Right ventricle myocardium superior (tissue), 1 donor: Measurements from ENCODE around the gene DNER. TPM values are rescaled to one million over a fixed set of nuclear protein-coding genes. Genes with fewer than 3 reads are reported as not detected.
"Not testable (repeated sequence)": the region's sequence is repeated elsewhere in the genome, so short reads cannot be mapped to it uniquely, and the experiment has no call there.

Experiments
- ATAC-seq: fragments of 200-7000 bp; cut with Tn5 transposase; one replicate; pipeline ENCODE4 v1.9.1; 2020; ENCODE audit warnings: mild to moderate bottlenecking; ENCODE audit not compliant: poor library complexity
- DNase-seq: peaks from one replicate; pipeline ENCODE4 v3.0.0-alpha.2; 2020
- intact Hi-C: fragments of 100-400 bp; cut with DNase I; formaldehyde crosslinking; loops from one replicate; pipeline ENCODE4 v1.11.2; 2022
- long read RNA-seq: library from polyadenylated mRNA; unstranded; transcript quantifications from one replicate; pipeline ENCODE4 v2.0.0, GENCODE V29; 2021
- total RNA-seq: library from RNA; stranded (reverse); fragmentation: NEBNext Ultra II Directional; extraction: Animal tissue kit (Norgen Biotek cat#: 25700); gene quantifications from one replicate; pipeline ENCODE4 v1.2.1, GENCODE V29; 2021
- donor health status: DM: no; HTN: yes; CAD: no; lungs with severe emphysema.

The DNER gene, protein sequence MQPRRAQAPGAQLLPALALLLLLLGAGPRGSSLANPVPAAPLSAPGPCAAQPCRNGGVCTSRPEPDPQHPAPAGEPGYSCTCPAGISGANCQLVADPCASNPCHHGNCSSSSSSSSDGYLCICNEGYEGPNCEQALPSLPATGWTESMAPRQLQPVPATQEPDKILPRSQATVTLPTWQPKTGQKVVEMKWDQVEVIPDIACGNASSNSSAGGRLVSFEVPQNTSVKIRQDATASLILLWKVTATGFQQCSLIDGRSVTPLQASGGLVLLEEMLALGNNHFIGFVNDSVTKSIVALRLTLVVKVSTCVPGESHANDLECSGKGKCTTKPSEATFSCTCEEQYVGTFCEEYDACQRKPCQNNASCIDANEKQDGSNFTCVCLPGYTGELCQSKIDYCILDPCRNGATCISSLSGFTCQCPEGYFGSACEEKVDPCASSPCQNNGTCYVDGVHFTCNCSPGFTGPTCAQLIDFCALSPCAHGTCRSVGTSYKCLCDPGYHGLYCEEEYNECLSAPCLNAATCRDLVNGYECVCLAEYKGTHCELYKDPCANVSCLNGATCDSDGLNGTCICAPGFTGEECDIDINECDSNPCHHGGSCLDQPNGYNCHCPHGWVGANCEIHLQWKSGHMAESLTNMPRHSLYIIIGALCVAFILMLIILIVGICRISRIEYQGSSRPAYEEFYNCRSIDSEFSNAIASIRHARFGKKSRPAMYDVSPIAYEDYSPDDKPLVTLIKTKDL
- 2.3 TPM for total RNA-seq
- long read RNA-seq, transcript DNER-201 (13 exons, 3,260 nt) = major isoform, 9 of 11 reads
- long read RNA-seq, partial matches to known transcripts = 1 of 11 reads
- long read RNA-seq, other reads (novel, unspliced or antisense) = 1 of 11 reads

DNA sequence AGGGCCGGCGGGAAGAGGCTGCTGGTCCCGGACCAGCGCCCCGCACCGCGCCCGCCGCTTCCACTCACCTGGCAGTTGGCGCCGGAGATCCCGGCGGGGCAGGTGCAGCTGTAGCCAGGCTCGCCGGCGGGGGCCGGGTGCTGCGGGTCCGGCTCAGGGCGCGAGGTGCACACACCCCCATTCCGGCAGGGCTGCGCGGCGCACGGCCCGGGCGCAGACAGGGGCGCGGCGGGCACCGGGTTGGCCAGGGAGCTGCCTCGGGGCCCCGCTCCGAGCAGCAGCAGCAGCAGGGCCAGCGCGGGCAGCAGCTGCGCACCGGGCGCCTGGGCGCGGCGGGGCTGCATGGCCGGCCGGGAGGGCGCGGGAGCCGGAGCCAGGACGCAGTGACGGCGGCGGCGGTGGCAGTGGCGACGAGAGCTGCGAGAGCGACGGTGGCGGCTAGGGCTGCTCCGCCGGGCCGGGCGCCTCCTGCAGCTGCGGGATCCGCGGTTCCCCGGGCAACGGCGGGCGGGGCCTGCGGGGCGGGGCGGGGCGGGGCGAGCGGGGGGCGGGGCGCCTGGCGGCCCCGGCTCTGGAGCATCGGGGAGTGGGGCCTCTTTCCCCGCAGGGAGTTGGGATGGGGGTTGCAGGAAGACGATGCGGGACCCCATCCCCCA lies at the start of gene DNER:
TSS of gene DNER (minus strand) at position 476 of the 656 bp plus-strand sequence. CDS start at position 344, 132 bp downstream.
- intact Hi-C loops = no loop called here
- peak; percentile 79 for ATAC-seq
- DNase-seq = no peak

DNA sequence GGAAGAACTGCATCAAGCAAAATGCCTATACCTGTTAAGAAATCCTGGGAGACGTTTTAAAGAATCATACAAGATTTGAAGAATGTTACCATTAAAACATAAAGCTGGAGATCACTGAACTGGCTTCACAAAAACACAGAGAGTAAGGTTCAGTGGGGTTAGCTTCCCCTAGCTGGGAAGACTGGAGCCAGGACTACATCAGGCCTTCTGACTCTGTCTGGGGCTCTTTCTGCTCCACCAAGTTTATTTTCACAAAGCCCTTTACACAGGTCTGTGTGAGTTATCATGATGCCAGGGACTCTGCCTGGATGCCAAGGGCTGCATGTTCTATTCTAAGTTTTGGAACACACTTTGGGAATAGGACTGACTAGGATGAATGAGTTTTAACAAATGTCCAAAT lies 47.3 kb upstream of the DNER start:
- ATAC-seq = no peak
- no peak for DNase-seq
- intact Hi-C loops = no loop called here

DNA sequence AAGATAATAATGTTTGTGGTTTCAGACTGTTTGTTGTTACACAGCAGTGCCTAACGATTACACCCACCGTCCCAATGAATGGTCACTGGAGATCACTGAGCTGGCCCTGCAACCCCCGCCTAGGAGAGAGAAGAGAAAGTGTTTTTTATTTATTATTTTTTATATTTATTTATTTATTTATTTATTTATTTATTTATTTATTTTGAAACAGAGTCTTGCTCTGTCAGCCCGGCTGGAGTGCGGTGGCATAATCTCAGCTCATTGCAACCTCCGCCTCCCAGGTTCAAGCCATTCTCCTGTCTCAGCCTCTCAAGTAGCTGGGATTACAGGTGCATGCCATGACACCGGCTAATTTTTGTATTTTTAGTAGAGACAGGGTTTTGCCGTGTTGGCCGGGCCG lies 43.1 kb upstream of the DNER start:
- intact Hi-C loops, DNase-seq, ATAC-seq: not testable (repeated sequence)

DNA sequence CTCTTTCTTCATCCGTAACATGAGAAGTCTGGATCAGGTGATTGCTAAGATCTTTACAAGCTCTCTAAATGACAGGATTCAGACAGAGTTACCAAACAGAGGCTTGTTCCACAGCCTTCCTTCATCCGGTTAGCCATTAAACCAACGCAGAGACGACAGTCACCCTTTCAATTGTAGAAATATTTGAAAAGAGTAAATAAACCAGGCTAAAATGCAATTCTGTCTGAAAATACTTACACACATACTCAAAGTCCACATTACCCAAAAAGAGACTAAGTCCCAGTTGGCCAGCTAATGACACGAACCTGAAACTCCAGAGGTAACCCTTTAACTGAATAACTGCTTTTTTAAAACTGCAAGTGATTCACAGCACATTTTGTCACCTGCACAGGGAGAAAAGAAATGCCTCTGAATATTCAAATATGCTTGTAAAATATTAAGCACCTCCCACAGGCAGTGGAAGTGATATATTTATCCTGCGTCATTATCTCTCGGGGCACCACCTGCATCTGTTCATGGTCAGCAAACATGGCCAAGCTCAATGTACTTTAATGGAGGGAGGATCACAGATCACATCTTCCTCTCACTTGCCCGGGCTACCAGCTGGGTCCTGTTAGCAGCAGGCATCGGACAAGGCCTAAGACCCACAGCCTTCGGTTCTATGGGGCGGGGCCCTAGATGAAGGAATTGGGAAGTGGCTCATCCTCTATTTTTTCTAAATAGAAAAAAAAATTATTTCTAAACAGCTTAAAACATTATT lies 38.8 kb upstream of the DNER start:
- ATAC-seq = no peak
- DNase-seq = no peak
- intact Hi-C loops = no loop called here

DNA sequence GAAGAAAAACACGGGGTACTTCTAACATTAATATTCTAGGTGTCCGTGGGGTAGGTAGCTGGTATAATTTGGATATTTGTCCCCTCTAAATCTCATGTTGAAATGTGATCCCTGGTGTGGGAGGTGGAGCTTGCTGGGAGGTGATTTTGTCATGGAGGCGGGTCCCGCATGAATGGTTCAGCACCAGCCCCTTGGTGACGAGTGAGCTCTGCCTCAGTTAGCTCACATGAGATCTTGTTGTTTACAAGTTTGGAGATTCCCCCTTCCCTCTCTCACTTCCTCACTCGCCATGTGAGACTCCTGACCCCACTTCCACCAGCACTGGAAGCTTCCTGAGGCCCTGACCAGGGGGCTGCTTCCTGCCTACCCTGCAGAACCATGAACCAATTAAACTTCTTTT lies 35.4 kb upstream of the DNER start:
- DNase-seq (no peak), ATAC-seq (no peak)
- intact Hi-C loops = no loop called here

DNA sequence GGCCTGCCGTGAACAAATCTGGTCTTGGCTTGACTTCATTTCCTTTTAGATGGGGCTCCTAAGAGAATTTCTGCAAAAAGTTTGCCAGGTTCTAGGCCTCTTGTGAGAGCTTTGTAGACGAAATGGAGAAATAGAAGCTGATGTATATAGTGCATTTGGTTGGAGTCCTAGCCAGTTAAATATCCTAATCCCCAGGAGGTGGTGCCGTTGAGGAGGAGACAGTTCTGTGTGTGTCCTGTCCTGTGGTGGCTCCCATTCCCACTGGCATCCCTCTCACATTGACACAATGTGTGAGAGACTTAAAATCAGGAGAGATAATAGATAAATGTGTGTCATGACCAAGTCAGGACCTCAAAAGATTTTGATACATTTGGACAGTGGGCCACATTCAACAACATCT lies 34.6 kb upstream of the DNER start:
- ATAC-seq (no peak), DNase-seq (no peak)
- intact Hi-C loops = no loop called here

DNA sequence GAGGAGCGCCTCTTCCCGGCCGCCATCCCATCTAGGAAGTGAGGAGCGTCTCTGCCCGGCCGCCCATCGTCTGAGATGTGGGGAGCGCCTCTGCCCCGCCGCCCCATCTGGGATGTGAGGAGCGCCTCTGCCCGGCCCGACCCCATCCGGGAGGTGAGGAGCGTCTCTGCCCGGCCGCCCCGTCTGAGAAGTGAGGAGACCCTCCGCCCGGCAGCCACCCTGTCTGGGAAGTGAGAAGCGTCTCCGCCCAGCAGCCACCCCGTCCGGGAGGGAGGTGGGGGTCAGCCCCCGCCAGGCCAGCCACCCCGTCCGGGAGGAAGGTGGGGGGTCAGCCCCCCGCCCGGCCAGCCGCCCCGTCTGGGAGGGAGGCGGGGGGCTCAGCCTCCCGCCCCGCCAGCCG lies 28.3 kb upstream of the DNER start:
- intact Hi-C loops, DNase-seq, ATAC-seq: not testable (repeated sequence)

DNA sequence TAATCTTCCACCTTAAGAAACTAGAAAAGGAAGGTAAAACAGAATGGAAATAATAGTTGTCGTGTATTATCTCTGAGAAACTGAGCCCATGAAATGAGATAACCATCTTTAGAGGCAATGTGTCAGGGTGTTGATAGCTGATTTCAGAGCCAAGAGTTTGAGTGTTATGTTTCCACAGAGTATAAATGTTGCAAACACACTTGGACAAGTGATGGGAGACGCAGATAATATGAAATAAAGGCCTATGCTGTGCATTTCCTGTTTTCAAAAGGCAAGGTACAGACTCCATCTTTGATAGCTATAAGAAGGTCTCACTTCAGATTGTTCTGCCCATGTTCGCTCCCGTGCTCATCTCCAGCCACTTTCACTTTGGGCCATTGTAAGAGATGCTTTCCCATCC lies 25.9 kb upstream of the DNER start:
- DNase-seq = no peak
- no peak for ATAC-seq
- intact Hi-C loops = no loop called here

DNA sequence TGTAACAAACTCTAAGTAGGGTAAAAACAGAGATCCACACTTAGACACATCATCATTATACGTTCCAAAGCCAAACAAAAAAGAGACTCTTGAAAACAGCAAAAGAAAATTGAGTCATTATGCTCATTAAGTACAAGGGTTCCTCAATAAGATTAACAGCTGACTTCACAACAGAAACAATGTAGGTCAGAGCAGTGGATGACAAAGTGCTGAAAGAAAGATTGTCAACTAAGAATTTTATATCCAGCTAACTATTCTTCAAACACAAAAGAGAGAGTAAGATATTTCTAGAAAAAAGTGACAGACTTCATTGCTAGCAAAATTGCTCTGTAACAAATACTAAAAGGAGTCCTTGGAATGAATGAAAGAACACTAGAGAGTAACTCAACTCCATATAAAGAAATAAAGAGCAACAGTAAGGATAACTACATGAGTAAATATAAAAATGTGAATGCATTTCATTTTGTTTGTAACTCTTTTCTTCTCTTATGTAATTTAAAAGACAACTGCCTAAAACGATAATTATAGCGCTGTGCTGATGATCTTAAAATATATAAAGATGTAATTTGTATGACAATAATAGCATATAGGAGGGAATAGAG lies 23.8 kb upstream of the DNER start:
- intact Hi-C loops = no loop called here
- DNase-seq (no peak), ATAC-seq (no peak)

DNA sequence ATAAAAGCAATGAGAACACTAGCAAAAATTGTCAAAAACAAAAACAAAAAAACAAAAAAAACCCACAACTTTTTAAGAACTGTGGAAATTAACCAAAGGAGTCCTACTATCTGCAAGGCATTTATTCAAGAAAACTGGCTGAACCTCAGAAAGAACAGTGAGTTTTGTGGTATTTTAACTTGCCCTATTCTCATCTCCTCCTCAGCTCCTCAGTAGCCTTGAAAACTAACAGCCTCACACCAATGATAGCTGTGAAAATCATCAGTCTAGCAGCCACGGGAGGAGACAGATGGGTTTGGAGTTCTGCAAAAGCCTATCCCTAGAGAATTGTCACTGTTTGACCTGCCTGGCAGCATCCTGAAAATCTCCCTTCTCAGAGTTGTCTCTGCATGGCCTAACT lies 20.1 kb upstream of the DNER start:
- no peak for DNase-seq
- intact Hi-C loops = no loop called here
- no peak for ATAC-seq

DNA sequence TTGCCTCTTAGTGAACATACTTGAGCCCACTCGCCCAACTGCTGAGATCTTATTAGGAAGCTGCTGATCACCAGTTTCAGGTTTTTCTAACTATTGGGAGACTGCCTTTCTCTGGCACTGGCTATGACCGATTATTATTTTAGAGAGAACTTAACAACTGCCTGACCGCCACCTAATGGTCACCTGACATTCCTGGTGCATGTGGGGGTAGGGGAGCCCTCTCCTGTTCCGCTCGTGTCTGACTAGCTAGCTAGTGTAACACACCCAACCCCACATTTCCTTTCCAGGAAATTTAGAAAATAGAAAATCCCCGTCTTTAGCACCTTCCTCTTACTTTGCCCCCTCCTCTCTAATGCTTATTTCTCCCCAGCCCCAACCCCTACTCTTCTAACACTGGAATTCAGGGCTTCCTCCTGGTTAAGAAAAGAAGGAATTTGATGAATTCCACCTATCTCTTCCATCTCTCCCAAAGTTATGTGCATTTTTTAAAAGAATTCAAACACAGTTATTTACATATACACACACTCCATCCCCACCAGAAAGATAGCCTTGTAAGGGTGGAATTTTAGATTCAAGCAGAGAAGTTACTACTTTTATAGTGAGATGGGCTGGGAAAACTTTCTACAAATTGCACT lies 19.4 kb upstream of the DNER start:
- intact Hi-C loops = no loop called here
- DNase-seq (no peak), ATAC-seq (no peak)

DNA sequence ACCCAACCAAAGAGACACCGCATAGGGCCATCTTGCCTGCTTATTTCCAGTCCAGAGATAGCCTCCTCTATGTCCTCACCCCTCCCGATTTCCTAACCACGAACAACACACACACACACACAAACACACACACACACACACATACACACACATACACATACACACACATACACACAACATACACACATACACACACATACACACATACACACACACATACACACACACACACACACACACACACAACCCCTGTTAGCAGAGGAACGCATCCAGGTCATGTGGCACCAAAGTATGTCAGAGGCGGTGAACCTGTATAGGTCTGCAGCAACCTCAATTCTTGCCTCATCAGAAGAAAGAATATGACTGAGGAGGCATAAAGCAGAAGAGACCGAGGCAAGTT lies 18.5 kb upstream of the DNER start:
- no peak for ATAC-seq
- no peak for DNase-seq
- intact Hi-C loops = no loop called here

DNA sequence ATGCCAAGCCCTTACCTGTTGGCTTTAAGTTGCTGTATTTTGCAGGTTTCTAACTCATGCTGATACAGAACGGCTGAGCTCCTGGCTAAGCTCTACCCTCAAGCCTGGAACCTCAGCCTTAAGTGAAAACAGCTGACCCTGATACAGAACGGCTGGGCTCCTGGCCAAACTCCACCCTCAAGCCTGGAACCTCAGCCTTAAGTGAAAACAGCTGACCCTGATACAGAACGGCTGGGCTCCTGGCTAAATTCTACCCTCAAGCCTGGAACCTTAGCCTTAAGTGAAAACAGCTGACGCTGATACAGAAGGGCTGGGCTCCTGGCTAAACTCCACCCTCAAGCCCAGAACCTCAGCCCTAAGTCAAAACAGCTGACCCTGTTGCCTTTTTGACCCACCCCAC lies 17.6 kb upstream of the DNER start:
- intact Hi-C loops = no loop called here
- ATAC-seq = peak; percentile 75
- no peak for DNase-seq

DNA sequence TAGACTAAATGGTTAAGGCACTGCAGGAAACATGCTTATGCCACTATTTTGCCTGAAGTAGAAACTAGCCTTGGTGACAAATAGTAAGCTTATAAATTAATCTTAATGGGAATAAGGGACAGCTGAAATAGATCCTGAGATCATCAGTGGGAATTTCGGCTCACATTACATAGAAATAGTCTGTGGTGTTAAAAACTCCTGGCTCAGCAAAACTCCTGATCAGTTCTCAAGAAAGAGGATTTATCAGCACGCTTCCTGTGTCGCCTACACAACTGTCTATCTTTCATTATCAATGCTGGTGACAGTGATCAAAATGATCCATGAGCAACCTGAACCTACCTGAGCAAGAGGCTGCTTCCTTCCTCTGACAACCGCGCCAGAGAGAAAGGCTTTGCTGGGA lies 17.0 kb upstream of the DNER start:
- intact Hi-C loops = no loop called here
- ATAC-seq (no peak), DNase-seq (no peak)

DNA sequence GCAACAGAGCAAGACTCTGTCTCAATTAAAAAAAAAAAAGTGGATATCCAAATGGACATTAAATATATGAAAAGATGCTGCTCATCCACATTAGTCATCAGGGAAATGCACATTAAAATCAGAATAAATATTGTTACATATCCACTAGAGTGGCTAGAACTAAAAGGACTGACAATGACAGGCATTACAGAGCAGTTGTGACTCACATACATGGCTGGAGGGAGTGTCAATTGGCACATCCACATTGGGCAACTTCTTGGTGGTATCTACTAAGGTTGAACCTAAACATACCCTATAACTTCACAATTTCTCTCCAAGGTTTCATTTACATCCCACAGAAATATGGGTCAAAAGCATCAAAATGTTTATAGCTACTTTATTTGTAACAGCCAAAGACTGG lies 14.0 kb upstream of the DNER start:
- DNase-seq (no peak), ATAC-seq (no peak)
- intact Hi-C loops = no loop called here

DNA sequence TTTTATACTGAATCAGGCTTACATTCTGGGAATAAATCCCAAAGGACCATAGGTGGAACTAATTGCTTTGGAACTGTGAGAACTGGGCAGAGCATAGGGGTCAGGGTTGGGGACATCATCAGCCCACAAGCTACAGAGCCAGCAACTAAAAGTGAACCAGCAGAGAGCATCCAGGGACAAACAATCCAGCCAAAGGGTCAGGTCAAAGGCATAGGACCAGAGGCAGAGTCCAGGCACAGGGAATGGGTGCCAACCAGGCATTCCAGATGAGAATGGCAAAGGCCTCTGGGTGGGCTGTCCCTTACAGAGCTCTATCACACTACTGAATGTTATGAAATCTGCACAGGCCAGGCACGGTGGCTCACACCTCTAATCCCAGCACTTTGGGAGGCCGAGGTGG lies 12.3 kb upstream of the DNER start:
- intact Hi-C loops = no loop called here
- DNase-seq = no peak
- ATAC-seq = peak; percentile 18

DNA sequence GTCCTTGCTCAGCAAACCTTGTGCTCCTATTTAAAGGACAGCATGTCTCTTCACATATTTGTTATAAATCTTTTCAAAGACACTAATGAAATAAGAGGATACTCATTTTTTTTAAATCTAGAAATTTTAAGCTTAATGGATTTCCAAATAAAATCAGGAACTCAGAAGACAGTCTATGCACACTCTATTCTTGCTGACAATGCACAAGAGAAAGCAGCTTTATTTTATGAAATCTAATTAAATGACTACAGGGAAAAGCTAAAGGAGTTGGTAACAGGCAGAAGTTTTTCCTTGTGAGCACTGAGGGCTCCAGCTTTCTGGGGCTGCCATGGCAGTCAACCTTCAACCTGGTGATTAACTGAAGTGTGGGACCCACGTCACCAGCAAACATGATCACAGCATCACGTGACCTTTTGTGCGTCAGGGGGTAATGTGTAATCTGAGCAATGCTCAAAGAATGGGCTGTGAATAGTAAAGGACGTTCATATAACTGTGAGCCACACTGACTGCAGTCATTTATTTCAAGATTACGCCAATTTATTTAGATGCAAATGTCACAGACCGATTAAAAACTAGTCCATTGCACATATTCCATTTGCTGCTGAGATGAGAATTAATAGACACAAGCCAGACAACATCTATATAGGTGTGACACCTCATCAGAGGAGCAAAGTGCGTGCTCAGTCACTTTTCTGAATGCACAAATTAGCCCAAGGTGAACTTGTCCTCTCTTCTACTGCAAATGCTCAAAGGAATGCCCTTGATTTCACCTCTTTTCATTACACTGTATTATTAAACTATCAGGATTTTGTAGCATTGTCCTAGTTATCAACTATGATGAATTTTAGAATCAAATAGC lies 11.6 kb upstream of the DNER start:
- DNase-seq (no peak), ATAC-seq (no peak)
- intact Hi-C loops = no loop called here
